HCT116 (cell line): ENCODE results near the gene THRB. TPM values are rescaled to one million over a fixed set of nuclear protein-coding genes. Genes with fewer than 3 reads are reported as not detected.

ENCODE experiments used
- ATAC-seq: fragments of 200-7000 bp; cut with Tn5 transposase; 2 replicates; pipeline ENCODE4 v1.9.1; 2020; ENCODE audit warnings: mild to moderate bottlenecking, moderate library complexity
- BruUV-seq: library from RNA; stranded (reverse); fragments of 400-500 nt; replicated peaks from 2 replicates; lab custom pipeline; 2021; lab: Mats Ljungman, UMichigan
- CTCF ChIA-PET: fragments of 300-600 bp; sonication (Branson Sonifier 250); formaldehyde crosslinking; loops from one replicate; lab custom pipeline; 2021; ENCODE audit warnings: antibody characterized with exemption; lab: Charles Lee
- POLR2A ChIA-PET: fragments of 300-600, 350-600 bp; sonication (Branson Sonifier 250); formaldehyde crosslinking; loops from one replicate; lab custom pipeline; 2021; ENCODE audit warnings: antibody characterized with exemption; lab: Charles Lee
- RAD21 ChIA-PET, 2 experiments: fragments of 300-600 bp; sonication (Branson Sonifier 250); formaldehyde crosslinking; loops; one replicate each; lab custom pipeline; 2023; ENCODE audit warnings: low total read pairs in 2 of 2; ENCODE audit not compliant: uncharacterized antibody in 2 of 2, unreplicated experiment in 2 of 2, low non-redundant PET in 1 of 2; lab: Charles Lee
- DNase-seq: peaks from one replicate; pipeline ENCODE4 v3.0.0-alpha.2; 2010; ENCODE audit warnings: low read depth, low spot score
- H2AFZ ChIP-seq: fragments of 200-600 bp; shearing (Covaris generic), sonication (generic); 2 replicates; pipeline ENCODE4 v1.6.1; 2017; ENCODE audit warnings: low read depth, mixed run types, mixed read lengths, antibody characterized with exemption, low read length; ENCODE audit not compliant: poor library complexity, severe bottlenecking
- H3K27ac ChIP-seq: 2 replicates; pipeline ENCODE4 v1.5.1; 2012; ENCODE audit warnings: low read depth, low read length
- H3K27me3 ChIP-seq: fragments of 200-600 bp; sonication (generic); 2 replicates; pipeline ENCODE4 v1.6.1; 2016; ENCODE audit warnings: mixed run types, low read length, mixed read lengths; ENCODE audit not compliant: insufficient read depth
- H3K36me3 ChIP-seq, 2 experiments: fragments of 200-500 bp in 1 of 2; fragments of 200-600 bp in 1 of 2; sonication (Bioruptor generic) in 1 of 2; sonication (generic) in 1 of 2; 2 replicates each; pipeline versions ENCODE4 v1.5.1 to v1.6.1; 2014 to 2016; ENCODE audit warnings: low read length in 2 of 2, inconsistent platforms in 1 of 2, mixed read lengths in 1 of 2, mixed run types in 1 of 2; ENCODE audit not compliant: insufficient read depth in 2 of 2, control insufficient read depth in 1 of 2
- H3K4me1 ChIP-seq, 2 experiments: fragments of 200-600 bp in 1 of 2; sonication (generic) in 1 of 2; 2 replicates each; pipeline versions ENCODE4 v1.5.1 to v1.6.1; 2012 to 2017; ENCODE audit warnings: low read length in 2 of 2, inconsistent platforms in 1 of 2, mild to moderate bottlenecking in 1 of 2, mixed read lengths in 1 of 2, mixed run types in 1 of 2, moderate library complexity in 1 of 2; ENCODE audit not compliant: insufficient read depth in 2 of 2, control insufficient read depth in 1 of 2
- H3K4me2 ChIP-seq: fragments of 200-600 bp; sonication (generic); 2 replicates; pipeline ENCODE4 v1.6.1; 2017; ENCODE audit warnings: mixed run types, low read length, mixed read lengths
- H3K4me3 ChIP-seq, 2 experiments: fragments of 200-600 bp in 1 of 2; sonication (generic) in 1 of 2; replicated peaks in 1 of 2; 2 replicates each; pipeline ENCODE4 v1.5.1; 2011 to 2016; ENCODE audit warnings: low read length in 2 of 2, control low read depth in 1 of 2, low read depth in 1 of 2, mild to moderate bottlenecking in 1 of 2, mixed read lengths in 1 of 2, mixed run types in 1 of 2
- H3K79me2 ChIP-seq: fragments of 200-600 bp; sonication (generic); 2 replicates; pipeline ENCODE4 v1.6.1; 2017; ENCODE audit warnings: mild to moderate bottlenecking, mixed run types, low read length, moderate library complexity, mixed read lengths; ENCODE audit not compliant: insufficient read depth
- H3K9ac ChIP-seq: fragments of 200-600 bp; sonication (generic); 2 replicates; pipeline ENCODE4 v1.6.1; 2016; ENCODE audit warnings: low read length, mixed read lengths
- H3K9me2 ChIP-seq: fragments of 200-600 bp; sonication (generic), shearing (Covaris generic); 2 replicates; pipeline ENCODE4 v1.6.1; 2017; ENCODE audit warnings: mixed run types, mild to moderate bottlenecking, moderate library complexity; ENCODE audit not compliant: insufficient read depth
- H3K9me3 ChIP-seq, 2 experiments: fragments of 200-500 bp in 1 of 2; fragments of 200-600 bp in 1 of 2; sonication (Bioruptor generic) in 1 of 2; sonication (generic) in 1 of 2; 2 replicates each; pipeline ENCODE4 v1.6.1; 2014 to 2017; ENCODE audit warnings: low read length in 2 of 2, mixed read lengths in 2 of 2, inconsistent platforms in 1 of 2, low read depth in 1 of 2, mild to moderate bottlenecking in 1 of 2, mixed run types in 1 of 2, moderate library complexity in 1 of 2; ENCODE audit not compliant: control insufficient read depth in 1 of 2, insufficient read depth in 1 of 2
- H4K20me1 ChIP-seq: fragments of 200-600 bp; sonication (generic), shearing (Covaris generic); 2 replicates; pipeline ENCODE4 v1.6.1; 2017; ENCODE audit warnings: mixed run types, mild to moderate bottlenecking, moderate library complexity; ENCODE audit not compliant: insufficient read depth
- ELF1 ChIP-seq: IDR thresholded peaks from 2 replicates; pipeline ENCODE4 v1.6.1; 2012; ENCODE audit warnings: low read depth, borderline replicate concordance
- FOSL1 ChIP-seq: IDR thresholded peaks from 2 replicates; pipeline ENCODE4 v1.6.1; 2012; ENCODE audit warnings: low read depth
- JUND ChIP-seq: IDR thresholded peaks from 2 replicates; pipeline ENCODE4 v1.6.1; 2012
- REST ChIP-seq: IDR thresholded peaks from 2 replicates; pipeline ENCODE4 v1.6.1; 2012; ENCODE audit warnings: low read depth
- TCF7L2 ChIP-seq: IDR thresholded peaks from 2 replicates; pipeline ENCODE4 v1.7.0; 2011; ENCODE audit warnings: borderline replicate concordance, inconsistent platforms; ENCODE audit not compliant: insufficient read depth, insufficient read length; ENCODE audit errors: extremely low read depth
- intact Hi-C: fragments of 100-400 bp; cut with micrococcal nuclease; formaldehyde crosslinking; loops from 2 replicates; pipeline ENCODE4 v1.10.0; 2022
- total RNA-seq: library from RNA; stranded (reverse); gene quantifications from one replicate; pipeline ENCODE4 v1.2.1, GENCODE V29; 2021; ENCODE audit not compliant: unreplicated experiment

The THRB gene
- total RNA-seq, 1 experiment from 2014 or later, result 2.5 TPM

- Histone ChIP-seq H3K79me2 (no peaks in the 10 kb centered on the region), H4K20me1 (no peaks in the 10 kb centered on the region), H3K9ac (no peak overlapping the region), H3K36me3 (no peaks in the 10 kb centered on the region), H3K4me2 (no peak overlapping the region), H3K4me3 (no peak overlapping the region), H3K27me3 (no peaks in the 10 kb centered on the region), H3K27ac (no peak overlapping the region), H3K9me3 (no peaks in the 10 kb centered on the region), H3K9me2 (no peaks in the 10 kb centered on the region), H3K4me1 (0 out of 4 replicates have a peak, but pooled peaks cover 0 to 6% of the 10 kb centered on the region in 2 experiments), H2AFZ (no peak overlapping the region)
- ChIA-PET POLR2A (no interaction called here), RAD21 (no interaction called here), CTCF (interaction anchor here (0.6 kb wide), 1 partner anchor 90 kb away, joined by 4 read pairs; no protein-coding TSS in a partner anchor)
- DNase-seq (no peak), ATAC-seq (no peak)
- no peak for TF ChIP-seq JUND
- no peak for TF ChIP-seq TCF7L2
- TF ChIP-seq FOSL1, result no peak
- no peak for TF ChIP-seq REST
- no peak for TF ChIP-seq ELF1
- BruUV-seq, result no TSS peak
- intact Hi-C loops, result no loop called here
Observed at GRCh38 chr3:24390169-24391130, 104.2 kb downstream of the THRB start.
